ENCODE results near the gene PLPPR1.

DNA sequence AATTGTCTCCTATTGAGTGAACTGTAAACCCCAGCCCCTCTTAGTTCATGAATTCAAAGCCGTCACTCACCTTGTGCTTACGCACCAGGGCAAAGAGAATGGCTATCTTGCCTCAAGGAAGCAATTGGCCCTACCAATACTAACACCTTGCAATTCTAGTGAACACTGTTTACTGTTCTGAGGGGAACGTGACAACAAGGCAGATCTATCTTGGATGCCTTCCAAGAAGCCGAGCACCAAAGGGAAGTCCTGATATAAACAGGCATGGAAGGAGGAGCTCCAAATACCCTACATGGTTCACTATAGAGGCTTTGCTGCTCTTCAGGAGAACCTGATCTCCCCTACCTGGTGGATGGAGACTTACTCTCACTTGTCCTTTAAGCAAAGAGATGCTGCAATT lies 1.7 kb upstream of the PLPPR1 start:
- TF ChIP-seq, protein P1, sequence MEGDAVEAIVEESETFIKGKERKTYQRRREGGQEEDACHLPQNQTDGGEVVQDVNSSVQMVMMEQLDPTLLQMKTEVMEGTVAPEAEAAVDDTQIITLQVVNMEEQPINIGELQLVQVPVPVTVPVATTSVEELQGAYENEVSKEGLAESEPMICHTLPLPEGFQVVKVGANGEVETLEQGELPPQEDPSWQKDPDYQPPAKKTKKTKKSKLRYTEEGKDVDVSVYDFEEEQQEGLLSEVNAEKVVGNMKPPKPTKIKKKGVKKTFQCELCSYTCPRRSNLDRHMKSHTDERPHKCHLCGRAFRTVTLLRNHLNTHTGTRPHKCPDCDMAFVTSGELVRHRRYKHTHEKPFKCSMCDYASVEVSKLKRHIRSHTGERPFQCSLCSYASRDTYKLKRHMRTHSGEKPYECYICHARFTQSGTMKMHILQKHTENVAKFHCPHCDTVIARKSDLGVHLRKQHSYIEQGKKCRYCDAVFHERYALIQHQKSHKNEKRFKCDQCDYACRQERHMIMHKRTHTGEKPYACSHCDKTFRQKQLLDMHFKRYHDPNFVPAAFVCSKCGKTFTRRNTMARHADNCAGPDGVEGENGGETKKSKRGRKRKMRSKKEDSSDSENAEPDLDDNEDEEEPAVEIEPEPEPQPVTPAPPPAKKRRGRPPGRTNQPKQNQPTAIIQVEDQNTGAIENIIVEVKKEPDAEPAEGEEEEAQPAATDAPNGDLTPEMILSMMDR (IDR thresholded peaks at IDR 0.05): no peak
- TF ChIP-seq EZH2 (IDR thresholded peaks at IDR 0.05): no peak

Data from neural progenitor cell (in vitro differentiated cells).